Measurements from ENCODE around the gene DUOX2.

- TF ChIP-seq CTCF (IDR thresholded peaks at IDR 0.05) (no peak), POLR2AphosphoS5 (IDR thresholded peaks at IDR 0.05) (no peak), EP300 (IDR thresholded peaks at IDR 0.05) (no peak), POLR2A (IDR thresholded peaks at IDR 0.05) (no peak)
Measured at GRCh38 chr15:45112591-45113379, 1.2 kb downstream of the DUOX2 start.

Data from upper lobe of left lung (tissue), 4 donors.